Measurements from ENCODE around the gene ATG101. TPM values are rescaled to one million over a fixed set of nuclear protein-coding genes. Genes with fewer than 3 reads are reported as not detected.

The ATG101 gene
- total RNA-seq, 1 donor from 2014 or later = 181 TPM

GRCh38 chr12:52037248-52037861 is 32.4 kb upstream of the ATG101 start:
- FAIRE-seq (no peak), DNase-seq (ENCODE audit: low read depth) (no peak)
- H3K4me3 ChIP-seq (ENCODE audit: low read depth, low read length) = peak overlapping the region; percentile 28
- no peaks in the 10 kb centered on the region for H3K27me3 ChIP-seq (ENCODE audit: control insufficient read depth, insufficient read depth, low read length)
- no peaks in the 10 kb centered on the region for H3K36me3 ChIP-seq (ENCODE audit: control insufficient read depth, insufficient read depth, low read length)
- no peak for TF ChIP-seq CTCF (IDR thresholded peaks at IDR 0.05; ENCODE audit: insufficient read depth, low read length, severe bottlenecking)

GRCh38 chr12:52038447-52038846 is 31.3 kb upstream of the ATG101 start:
- FAIRE-seq = no peak
- H3K4me3 ChIP-seq (ENCODE audit: low read depth, low read length) = no peak overlapping the region
- TF ChIP-seq CTCF (IDR thresholded peaks at IDR 0.05; ENCODE audit: insufficient read depth, low read length, severe bottlenecking) = no peak

GRCh38 chr12:52041035-52041434 is 28.7 kb upstream of the ATG101 start:
- no peak for FAIRE-seq
- DNase-seq (ENCODE audit: low read depth) = no peak
- Histone ChIP-seq H3K4me3 (ENCODE audit: low read depth, low read length) (no peak overlapping the region), H3K36me3 (ENCODE audit: control insufficient read depth, insufficient read depth, low read length) (no peaks in the 10 kb centered on the region), H3K27me3 (ENCODE audit: control insufficient read depth, insufficient read depth, low read length) (no peaks in the 10 kb centered on the region)
- no peak for TF ChIP-seq CTCF (IDR thresholded peaks at IDR 0.05; ENCODE audit: insufficient read depth, low read length, severe bottlenecking)

More at GRCh38 chr12:52038447-52038846, 31.3 kb upstream of the ATG101 start:
- H3K27me3 ChIP-seq (ENCODE audit: control insufficient read depth, insufficient read depth, low read length) = no peaks in the 10 kb centered on the region
- no peak for DNase-seq (ENCODE audit: low read depth)
- H3K36me3 ChIP-seq (ENCODE audit: control insufficient read depth, insufficient read depth, low read length) = no peaks in the 10 kb centered on the region

GRCh38 chr12:52041695-52042123 is 28.1 kb upstream of the ATG101 start:
- TF ChIP-seq CTCF (IDR thresholded peaks at IDR 0.05; ENCODE audit: insufficient read depth, low read length, severe bottlenecking) = no peak
- no peaks in the 10 kb centered on the region for H3K27me3 ChIP-seq (ENCODE audit: control insufficient read depth, insufficient read depth, low read length)
- H3K36me3 ChIP-seq (ENCODE audit: control insufficient read depth, insufficient read depth, low read length) = no peaks in the 10 kb centered on the region
- H3K4me3 ChIP-seq (ENCODE audit: low read depth, low read length) = no peak overlapping the region
- FAIRE-seq (no peak), DNase-seq (ENCODE audit: low read depth) (no peak)

GRCh38 chr12:52042706-52043385 is 26.9 kb upstream of the ATG101 start:
- FAIRE-seq = no peak

More at GRCh38 chr12:52042706-52043385, 26.9 kb upstream of the ATG101 start:
- H3K36me3 ChIP-seq (ENCODE audit: control insufficient read depth, insufficient read depth, low read length) = no peaks in the 10 kb centered on the region
- no peak for DNase-seq (ENCODE audit: low read depth)
- no peak for TF ChIP-seq CTCF (IDR thresholded peaks at IDR 0.05; ENCODE audit: insufficient read depth, low read length, severe bottlenecking)
- H3K27me3 ChIP-seq (ENCODE audit: control insufficient read depth, insufficient read depth, low read length) = no peaks in the 10 kb centered on the region
- no peak overlapping the region for H3K4me3 ChIP-seq (ENCODE audit: low read depth, low read length)

Measured in bronchial epithelial cell (primary cell).